ENCODE data around the gene ALK.
"Not testable (repeated sequence)": the region's sequence is repeated elsewhere in the genome, so short reads cannot be mapped to it uniquely, and the experiment has no call there.

Gene ALK

GRCh38 chr2:29263886-29264285, 657.5 kb downstream of the ALK start:
- DNase-seq = no peak

GRCh38 chr2:29262681-29263260, 658.6 kb downstream of the ALK start:
- DNase-seq = no peak

GRCh38 chr2:29261003-29261402, 660.4 kb downstream of the ALK start:
- DNase-seq = no peak

GRCh38 chr2:29260142-29260772, 661.1 kb downstream of the ALK start:
- DNase-seq = no peak

GRCh38 chr2:29259221-29259620, 662.2 kb downstream of the ALK start:
- DNase-seq = no peak

GRCh38 chr2:29255004-29255403, 666.4 kb downstream of the ALK start:
- DNase-seq = no peak

GRCh38 chr2:29253495-29254275, 667.7 kb downstream of the ALK start:
- DNase-seq = not testable (repeated sequence)

GRCh38 chr2:29253026-29253425, 668.4 kb downstream of the ALK start:
- DNase-seq = no peak

GRCh38 chr2:29251406-29251805, 670.0 kb downstream of the ALK start:
- DNase-seq = no peak

- no peak for DNase-seq
Observed at GRCh38 chr2:29250977-29251376, 670.4 kb downstream of the ALK start.

GRCh38 chr2:29249666-29250253, 671.6 kb downstream of the ALK start:
- DNase-seq = no peak

GRCh38 chr2:29247336-29247914, 674.0 kb downstream of the ALK start:
- no peak for DNase-seq

GRCh38 chr2:29246383-29247300, 674.7 kb downstream of the ALK start:
- no peak for DNase-seq

- no peak for DNase-seq
Observed at GRCh38 chr2:29245742-29246382, 675.5 kb downstream of the ALK start.

GRCh38 chr2:29245035-29245741, 676.2 kb downstream of the ALK start:
- DNase-seq = not testable (repeated sequence)

GRCh38 chr2:29242621-29243375, 678.6 kb downstream of the ALK start:
- no peak for DNase-seq

GRCh38 chr2:29241955-29242565, 679.3 kb downstream of the ALK start:
- no peak for DNase-seq

GRCh38 chr2:29241341-29241740, 680.0 kb downstream of the ALK start:
- DNase-seq = no peak

GRCh38 chr2:29240601-29241000, 680.8 kb downstream of the ALK start:
- DNase-seq = no peak

All from T-helper 1 cell (primary cell).